SK-N-SH (cell line): Measurements from ENCODE around the gene DCD.

Experiments used
- CTCF ChIP-seq: fragments of 200-600 bp; sonication (generic); IDR thresholded peaks from 2 replicates; pipeline ENCODE4 v1.6.1; 2017; ENCODE audit warnings: antibody characterized with exemption, mild to moderate bottlenecking, moderate library complexity
- GATA2 ChIP-seq: sonication (generic); formaldehyde crosslinking; IDR thresholded peaks from 2 replicates; pipeline ENCODE4 v1.5.0; 2020; ENCODE audit warnings: mild to moderate bottlenecking, missing genetic modification reagents
- NRF1 ChIP-seq: IDR thresholded peaks from 2 replicates; pipeline ENCODE4 v1.6.1; 2012; ENCODE audit warnings: low read depth, mild to moderate bottlenecking, low read length
- POLR2AphosphoS5 ChIP-seq: IDR thresholded peaks from 2 replicates; pipeline ENCODE4 v1.6.1; 2012; ENCODE audit warnings: low read depth, low read length
- SIN3A ChIP-seq: IDR thresholded peaks from 2 replicates; pipeline ENCODE4 v1.6.1; 2012; ENCODE audit warnings: low read depth, mild to moderate bottlenecking, low read length, moderate library complexity, borderline replicate concordance
- SMC3 ChIP-seq: IDR thresholded peaks from 2 replicates; pipeline ENCODE4 v1.6.1; 2012; ENCODE audit warnings: low read depth, low read length, improper control_type of control experiment
- TAF1 ChIP-seq: IDR thresholded peaks from 2 replicates; pipeline ENCODE4 v1.6.1; 2012; ENCODE audit warnings: low read depth, mild to moderate bottlenecking, low read length, moderate library complexity, borderline replicate concordance
- TEAD4 ChIP-seq: IDR thresholded peaks from 2 replicates; pipeline ENCODE4 v1.4.0; 2012; ENCODE audit warnings: mild to moderate bottlenecking, borderline replicate concordance; ENCODE audit not compliant: insufficient read depth
- USF2 ChIP-seq: fragments of 150-350 bp; IDR thresholded peaks from 2 replicates; pipeline ENCODE4 v1.6.1; 2017; ENCODE audit warnings: antibody characterized with exemption, low read length, low read depth, borderline replicate concordance
- TF ChIP-seq, protein P1 (sequence below): IDR thresholded peaks from 2 replicates; pipeline ENCODE4; 2012
- TF ChIP-seq, protein P2 (sequence below): IDR thresholded peaks from 2 replicates; pipeline ENCODE4 v1.4.0; 2012; ENCODE audit warnings: low read depth
- TF ChIP-seq, protein P3 (sequence below): IDR thresholded peaks from 2 replicates; pipeline ENCODE4 v1.4.0; 2012; ENCODE audit warnings: low read depth, borderline replicate concordance
- TF ChIP-seq, protein P4 (sequence below): IDR thresholded peaks from 2 replicates; pipeline ENCODE4 v1.6.1; 2012; ENCODE audit warnings: mild to moderate bottlenecking, low read depth, low read length, moderate library complexity

GRCh38 chr12:54689034-54689372 is 40.8 kb upstream of the DCD start:
- TF ChIP-seq POLR2AphosphoS5 (no peak), CTCF (no peak), SMC3 (no peak), SIN3A (no peak), GATA2 (CRISPR knock-in tag) (no peak), USF2 (no peak), TAF1 (no peak), NRF1 (no peak), TEAD4 (no peak)
- TF ChIP-seq, protein P1, sequence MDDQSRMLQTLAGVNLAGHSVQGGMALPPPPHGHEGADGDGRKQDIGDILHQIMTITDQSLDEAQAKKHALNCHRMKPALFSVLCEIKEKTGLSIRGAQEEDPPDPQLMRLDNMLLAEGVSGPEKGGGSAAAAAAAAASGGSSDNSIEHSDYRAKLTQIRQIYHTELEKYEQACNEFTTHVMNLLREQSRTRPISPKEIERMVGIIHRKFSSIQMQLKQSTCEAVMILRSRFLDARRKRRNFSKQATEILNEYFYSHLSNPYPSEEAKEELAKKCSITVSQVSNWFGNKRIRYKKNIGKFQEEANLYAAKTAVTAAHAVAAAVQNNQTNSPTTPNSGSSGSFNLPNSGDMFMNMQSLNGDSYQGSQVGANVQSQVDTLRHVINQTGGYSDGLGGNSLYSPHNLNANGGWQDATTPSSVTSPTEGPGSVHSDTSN: no peak
- TF ChIP-seq, protein P2, sequence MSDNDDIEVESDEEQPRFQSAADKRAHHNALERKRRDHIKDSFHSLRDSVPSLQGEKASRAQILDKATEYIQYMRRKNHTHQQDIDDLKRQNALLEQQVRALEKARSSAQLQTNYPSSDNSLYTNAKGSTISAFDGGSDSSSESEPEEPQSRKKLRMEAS: no peak
- TF ChIP-seq, protein P3, sequence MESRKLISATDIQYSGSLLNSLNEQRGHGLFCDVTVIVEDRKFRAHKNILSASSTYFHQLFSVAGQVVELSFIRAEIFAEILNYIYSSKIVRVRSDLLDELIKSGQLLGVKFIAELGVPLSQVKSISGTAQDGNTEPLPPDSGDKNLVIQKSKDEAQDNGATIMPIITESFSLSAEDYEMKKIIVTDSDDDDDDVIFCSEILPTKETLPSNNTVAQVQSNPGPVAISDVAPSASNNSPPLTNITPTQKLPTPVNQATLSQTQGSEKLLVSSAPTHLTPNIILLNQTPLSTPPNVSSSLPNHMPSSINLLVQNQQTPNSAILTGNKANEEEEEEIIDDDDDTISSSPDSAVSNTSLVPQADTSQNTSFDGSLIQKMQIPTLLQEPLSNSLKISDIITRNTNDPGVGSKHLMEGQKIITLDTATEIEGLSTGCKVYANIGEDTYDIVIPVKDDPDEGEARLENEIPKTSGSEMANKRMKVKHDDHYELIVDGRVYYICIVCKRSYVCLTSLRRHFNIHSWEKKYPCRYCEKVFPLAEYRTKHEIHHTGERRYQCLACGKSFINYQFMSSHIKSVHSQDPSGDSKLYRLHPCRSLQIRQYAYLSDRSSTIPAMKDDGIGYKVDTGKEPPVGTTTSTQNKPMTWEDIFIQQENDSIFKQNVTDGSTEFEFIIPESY: no peak
- TF ChIP-seq, protein P4, sequence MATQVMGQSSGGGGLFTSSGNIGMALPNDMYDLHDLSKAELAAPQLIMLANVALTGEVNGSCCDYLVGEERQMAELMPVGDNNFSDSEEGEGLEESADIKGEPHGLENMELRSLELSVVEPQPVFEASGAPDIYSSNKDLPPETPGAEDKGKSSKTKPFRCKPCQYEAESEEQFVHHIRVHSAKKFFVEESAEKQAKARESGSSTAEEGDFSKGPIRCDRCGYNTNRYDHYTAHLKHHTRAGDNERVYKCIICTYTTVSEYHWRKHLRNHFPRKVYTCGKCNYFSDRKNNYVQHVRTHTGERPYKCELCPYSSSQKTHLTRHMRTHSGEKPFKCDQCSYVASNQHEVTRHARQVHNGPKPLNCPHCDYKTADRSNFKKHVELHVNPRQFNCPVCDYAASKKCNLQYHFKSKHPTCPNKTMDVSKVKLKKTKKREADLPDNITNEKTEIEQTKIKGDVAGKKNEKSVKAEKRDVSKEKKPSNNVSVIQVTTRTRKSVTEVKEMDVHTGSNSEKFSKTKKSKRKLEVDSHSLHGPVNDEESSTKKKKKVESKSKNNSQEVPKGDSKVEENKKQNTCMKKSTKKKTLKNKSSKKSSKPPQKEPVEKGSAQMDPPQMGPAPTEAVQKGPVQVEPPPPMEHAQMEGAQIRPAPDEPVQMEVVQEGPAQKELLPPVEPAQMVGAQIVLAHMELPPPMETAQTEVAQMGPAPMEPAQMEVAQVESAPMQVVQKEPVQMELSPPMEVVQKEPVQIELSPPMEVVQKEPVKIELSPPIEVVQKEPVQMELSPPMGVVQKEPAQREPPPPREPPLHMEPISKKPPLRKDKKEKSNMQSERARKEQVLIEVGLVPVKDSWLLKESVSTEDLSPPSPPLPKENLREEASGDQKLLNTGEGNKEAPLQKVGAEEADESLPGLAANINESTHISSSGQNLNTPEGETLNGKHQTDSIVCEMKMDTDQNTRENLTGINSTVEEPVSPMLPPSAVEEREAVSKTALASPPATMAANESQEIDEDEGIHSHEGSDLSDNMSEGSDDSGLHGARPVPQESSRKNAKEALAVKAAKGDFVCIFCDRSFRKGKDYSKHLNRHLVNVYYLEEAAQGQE: no peak
